HG03025 (cell line): ENCODE data around the gene BTBD9.
"Not testable (repeated sequence)": the region's sequence is repeated elsewhere in the genome, so short reads cannot be mapped to it uniquely, and the experiment has no call there.

Experiments
- ATAC-seq: cut with Tn5 transposase; IDR thresholded peaks from one replicate; pipeline ENCODE4 v1.9.1; 2021; ENCODE audit warnings: mild to moderate bottlenecking, moderate library complexity; ENCODE audit not compliant: unreplicated experiment, low FRiP score

The BTBD9 gene

DNA sequence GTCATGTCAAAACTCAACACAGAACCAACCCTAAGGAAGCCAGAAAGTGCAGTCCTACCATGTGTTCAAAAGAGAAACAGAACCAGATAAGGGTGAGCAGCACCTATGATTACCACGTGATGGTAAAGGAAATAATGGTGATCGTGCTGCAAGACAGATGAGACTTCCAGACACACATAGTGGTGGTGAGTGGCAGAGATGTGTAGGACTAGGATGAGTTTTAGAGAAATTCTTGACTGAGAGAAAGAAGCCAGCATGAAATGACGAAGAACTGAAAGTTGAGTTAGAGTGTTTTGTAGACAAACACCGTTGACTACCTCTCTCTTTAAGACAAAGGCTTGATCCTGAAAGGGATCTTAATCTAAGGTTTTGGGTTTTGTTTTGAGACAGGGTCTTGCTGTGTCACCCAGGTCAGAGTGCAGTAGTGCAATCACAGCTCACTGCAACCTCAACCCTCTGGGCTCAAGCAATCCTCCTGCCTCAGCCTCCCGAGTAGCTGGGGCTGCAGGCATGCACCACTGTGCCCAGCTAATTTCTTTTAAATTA lies 10.6 kb upstream of the BTBD9 start:
- no peak for ATAC-seq

DNA sequence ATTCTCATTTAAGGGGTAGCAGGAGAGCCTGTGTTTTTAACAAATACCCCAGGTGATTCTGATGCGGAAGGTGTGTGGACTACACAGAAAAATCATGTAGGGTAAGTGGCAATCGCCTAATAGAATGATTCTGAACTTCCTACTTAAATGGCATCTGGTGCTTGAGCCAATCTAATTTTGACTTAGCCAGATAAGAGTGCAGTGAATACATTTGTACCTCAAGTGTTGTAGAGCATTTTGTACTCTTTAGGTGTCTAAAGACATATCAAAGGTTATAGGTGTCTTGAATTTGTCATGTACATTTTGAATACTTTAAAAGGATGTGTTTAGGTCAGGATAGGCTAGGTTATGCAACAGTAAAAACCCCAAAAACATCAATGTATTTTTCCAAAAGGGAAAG lies 10.0 kb upstream of the BTBD9 start:
- no peak for ATAC-seq

DNA sequence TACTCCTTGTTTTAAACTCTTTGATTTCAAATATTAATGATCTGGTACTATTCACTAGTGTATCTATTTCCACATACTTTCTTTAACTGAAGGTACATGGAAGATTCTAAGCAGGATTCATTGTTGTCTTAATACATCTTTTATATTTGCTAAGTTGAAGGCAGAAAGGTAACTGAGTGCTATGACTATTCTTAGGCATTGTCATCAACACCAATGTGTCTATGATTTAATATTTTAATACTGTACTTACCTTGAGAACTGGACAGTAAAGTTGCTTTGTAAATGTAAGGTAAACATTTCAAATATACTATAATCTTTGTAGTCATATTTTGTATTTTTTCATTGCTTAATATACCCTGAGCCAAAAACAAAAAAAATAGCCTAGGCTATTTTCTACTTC lies 8.9 kb upstream of the BTBD9 start:
- ATAC-seq: no peak

DNA sequence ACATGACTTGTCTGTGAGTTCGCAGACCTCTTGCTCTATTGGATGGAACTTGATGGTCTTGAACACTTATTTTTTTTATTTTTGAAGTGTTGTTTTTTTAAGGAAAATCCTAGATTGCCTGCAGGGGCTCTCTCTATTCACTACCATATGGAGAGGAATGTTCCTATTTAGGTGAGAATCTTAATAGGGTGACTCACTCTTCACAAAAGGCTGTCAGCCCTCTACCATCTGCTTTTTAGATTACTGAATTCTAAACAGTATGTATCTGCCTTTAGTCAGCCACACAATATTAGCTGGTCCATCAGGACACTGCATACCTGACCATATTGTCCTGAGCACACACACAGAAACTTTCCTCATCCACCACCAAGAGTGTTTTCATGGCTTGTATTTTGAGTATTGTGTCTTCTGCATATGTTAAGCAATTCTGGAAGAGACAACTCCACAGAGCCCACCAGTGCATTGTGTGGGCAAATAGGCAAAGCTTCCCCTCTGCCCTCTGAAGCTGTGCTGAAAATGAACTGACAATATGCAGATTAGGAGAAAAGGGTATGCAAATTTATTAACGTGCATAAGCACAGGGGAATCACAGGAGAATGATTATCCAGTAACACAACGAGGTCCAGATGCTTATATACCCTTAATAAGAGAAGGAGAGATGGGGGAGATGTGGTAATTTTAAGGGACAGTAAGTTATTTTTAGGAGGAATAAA lies 6.6 kb upstream of the BTBD9 start:
- no peak for ATAC-seq

DNA sequence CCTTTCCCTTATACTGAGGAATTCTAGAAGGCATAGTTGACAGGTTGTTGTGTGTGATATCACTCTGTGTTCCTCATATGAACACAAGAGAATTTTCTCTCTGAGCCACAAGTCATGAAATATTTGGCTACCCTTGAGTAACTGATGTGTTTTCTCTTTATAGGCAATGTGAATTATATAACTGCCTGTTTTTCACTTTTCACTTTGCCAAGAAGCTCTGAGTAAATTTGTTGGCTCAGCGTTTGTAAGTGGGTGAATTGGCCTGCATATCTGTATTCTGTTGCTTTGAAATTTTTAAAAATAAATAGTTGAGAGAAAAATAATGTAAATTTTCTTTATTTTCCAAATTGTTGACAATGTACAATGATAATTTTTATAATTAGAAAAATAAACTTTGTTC lies 5.2 kb upstream of the BTBD9 start:
- no peak for ATAC-seq

DNA sequence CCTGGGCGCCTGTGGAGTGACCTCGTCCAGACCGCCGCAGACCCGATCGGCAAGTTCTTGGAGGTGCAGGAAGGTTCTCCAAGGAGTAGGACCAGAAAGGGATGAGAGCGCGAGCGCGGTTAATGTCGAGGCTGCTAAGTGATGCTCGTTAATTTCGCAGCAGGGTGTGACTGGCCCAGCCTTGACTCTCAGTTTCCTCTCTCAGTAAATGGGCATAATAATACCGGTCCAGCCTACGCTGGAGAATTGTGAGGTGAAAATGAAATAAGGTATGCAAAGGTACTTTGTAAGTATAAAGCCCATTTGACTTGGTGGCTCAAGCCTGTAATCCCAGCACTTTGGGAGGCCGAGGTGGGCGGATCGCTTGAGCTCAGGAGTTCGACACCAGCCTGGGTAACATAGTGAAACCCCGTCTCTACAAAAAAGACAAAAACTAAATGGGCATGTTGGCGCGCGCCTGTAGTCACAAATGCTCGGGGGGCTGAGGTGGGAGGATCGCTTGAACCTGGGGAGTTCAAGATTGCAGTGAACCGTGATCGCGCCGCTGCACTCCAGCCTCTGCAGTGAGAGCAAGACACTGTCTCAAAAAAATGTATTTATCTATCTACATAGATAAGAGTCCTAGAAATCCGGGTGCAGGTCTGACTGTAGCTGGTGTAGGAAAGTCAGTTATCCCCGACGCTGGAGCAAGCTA lies 634 bp upstream of the BTBD9 start:
- ATAC-seq: no peak

DNA sequence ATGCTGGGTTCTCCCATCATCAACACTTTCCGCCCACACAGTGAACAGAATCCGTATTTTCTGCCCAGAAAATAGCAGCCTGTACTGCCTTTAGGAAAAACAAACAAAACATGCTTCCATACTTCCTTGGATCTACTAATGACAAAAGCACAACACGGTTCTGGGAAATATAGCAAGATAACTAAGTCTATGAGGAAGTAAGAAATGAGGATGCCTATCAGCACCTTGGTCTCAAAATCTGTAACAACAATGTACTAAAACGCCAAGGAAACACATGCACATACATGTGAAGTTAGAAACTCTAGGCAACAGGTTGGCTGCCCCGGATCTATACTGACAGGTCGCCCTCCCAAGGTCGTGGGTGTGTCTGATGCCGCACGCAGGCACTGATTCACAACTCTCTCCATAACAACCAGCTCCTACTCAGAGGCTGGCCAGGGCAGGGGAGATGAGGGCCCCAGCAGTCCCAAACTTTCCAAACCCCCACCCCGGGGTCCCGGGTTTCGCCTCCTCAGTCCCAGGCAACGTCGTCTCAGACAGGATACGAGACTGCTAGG lies 710 bp downstream of the BTBD9 start:
- ATAC-seq: peak; percentile 35

DNA sequence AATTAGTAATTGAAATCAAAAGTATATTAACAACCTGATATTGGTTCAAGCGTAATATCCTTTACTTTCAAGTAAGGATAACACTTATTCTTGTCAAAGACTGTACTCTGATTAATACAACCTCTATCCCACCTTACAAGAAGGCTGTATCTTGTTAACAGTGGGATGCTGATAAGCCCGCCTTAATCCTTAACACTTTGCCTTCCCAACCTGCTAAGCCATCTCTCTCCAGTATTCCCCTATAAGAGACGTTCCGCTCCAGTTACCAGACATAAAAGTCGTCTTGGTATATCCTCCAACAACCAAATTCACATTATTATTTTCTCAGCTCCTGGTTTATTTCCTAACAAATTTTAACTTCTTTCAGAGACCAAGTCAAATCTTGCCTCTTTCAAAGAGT lies 2.0 kb downstream of the BTBD9 start:
- no peak for ATAC-seq

DNA sequence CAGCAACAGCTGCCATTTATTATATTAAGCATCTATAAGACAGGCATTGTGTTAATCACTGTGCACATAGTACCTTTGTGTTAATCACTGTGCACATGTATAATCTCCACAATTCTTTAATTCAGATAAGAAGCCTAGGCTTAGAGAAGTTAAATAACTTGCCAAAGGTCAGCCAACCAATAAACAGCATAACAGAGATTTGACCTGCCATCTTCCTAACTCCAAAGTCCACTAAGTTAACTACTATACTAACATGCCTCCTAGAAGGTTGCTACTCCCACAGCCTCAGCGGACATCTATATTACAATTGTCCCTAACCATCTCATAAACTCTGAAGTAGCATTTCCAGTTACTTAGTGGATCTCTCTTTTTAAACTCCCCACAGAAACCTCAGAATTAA lies 3.7 kb downstream of the BTBD9 start:
- ATAC-seq: no peak

DNA sequence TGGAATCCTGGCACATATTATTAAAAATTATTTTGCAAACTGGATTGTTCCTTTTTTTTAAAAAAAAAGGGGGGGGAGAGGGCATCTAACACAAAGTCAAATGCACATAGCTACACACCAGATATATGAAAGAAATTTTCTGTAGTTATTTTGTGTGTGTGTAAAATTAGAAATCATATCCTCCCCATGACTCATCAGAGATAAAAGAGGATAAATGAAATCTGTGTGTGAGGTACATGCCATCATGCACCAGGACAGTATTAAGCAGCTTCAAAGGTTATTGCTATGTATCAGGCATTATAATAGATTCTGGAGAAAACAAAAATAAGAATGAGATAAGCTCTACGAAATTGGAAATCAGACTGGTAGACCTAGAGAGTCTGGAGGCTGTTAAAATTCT lies 5.2 kb downstream of the BTBD9 start:
- no peak for ATAC-seq

DNA sequence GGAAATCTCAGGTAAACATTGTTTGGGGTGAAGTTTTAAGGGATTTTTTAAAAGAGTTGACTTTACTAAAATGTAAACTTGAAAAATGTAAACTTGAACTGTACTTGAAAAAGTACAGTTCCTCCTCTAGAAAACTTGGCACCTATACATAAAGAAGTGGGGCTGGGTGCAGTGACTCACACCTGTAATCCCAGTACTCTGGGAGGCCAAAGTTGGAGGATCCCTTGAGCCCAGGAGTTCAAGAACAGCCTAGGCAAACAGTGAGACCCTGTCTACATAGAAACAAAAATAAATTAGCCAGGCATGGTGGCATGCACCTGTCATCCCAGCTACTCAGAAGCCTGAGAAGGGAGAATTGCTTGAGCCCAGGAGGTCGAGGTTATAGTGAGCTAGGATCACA lies 7.2 kb downstream of the BTBD9 start:
- no peak for ATAC-seq

DNA sequence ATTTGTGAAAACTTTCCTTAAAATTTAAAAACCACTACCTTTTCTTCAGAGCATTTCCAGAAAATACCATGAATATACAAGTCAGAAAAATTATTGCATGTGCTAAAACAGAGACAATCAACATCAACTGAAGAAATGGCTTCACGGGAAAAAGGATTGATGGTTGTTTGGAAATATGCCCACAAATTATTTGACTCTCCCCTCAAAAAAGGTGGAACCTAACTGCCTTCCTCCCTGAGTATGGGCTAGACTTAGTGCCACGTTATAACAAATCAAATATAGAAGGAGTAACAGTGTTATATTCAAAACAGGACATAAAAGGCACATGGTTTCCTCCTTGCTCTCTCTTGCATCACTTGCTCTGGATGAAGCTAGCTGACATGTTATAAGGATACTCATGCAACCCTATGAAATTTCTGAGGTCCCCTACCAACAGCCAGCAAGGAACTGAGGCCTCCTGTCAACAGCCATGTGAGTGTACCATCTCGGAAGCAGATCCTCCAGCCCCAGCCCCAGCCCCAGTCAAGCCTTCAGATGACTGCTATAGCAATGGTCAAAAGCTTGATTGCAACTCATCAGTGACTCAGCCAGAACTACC lies 8.4 kb downstream of the BTBD9 start:
- ATAC-seq: no peak

DNA sequence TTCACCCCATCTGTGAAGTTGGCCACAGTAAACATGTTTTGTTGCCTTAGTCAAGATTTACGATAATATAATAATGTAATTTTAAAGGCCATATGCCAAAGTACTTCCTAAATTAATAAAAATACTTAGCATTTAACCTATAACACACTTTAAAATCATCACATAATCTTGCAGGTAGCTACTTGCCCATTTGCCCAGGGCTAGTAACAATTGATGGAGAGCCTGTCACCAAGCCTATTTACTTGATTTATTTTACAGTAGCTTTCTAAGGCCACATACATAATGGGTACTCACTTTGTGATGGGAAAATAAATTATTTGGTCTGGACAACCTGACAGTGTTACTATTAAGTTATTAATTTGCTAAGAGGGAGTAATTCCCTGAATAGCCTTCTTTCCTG lies 14.5 kb downstream of the BTBD9 start:
- ATAC-seq: no peak

DNA sequence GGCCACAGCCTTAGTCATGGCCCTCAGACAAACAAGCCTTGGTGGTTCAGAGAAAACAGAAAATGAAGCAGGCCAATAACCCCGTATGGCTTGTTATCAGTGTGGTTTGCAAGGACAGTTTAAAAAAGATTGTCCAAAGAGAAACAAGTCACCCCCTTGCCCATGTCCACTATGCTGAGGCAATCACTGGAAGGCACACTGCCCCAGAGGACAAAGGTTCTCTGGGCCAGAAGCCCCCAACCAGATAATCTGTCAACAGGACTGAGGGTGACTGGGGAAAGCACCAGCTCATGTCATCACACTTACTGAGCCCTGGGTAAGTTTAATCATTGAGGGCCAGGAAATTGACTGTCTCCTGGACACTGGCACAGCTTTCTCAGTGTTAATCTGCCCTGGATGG lies 20.4 kb downstream of the BTBD9 start:
- ATAC-seq: not testable (repeated sequence)

DNA sequence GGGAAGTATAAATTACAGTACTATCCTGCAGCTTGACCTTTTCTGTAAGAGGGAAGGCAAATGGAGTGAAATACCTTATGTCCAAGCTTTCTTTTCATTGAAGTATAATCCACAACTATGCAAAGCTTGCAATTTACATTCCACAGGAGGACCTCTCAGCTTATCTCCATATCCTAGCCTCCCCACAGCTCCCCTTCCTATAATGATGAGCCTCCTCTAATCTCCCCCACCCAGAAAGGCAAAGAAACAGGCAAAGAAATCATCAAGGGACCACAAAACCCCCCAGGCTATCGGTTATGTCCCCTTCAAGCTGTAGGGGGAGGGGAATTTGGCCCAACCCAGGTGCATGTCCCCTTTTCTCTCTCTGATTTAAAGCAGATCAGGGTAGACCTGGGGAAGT lies 21.4 kb downstream of the BTBD9 start:
- not testable (repeated sequence) for ATAC-seq

DNA sequence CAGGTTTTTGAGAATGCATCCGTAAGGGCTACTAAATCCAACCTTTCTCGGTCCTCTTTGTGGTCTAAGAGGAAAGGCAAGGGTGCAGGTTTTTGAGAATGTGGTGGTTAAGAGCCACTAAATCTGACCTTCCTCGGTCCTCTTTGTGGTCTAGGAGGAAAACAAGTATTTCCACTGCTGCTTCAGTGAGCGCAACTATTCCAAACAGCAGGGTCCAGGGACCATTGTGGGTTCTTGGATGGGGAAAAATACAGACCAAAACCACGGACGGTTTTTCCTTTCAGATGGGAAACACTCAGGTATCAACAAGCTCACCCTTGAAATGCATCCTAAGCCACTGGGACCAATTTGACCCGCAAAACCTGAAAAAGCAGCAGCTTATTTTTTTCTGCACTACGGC lies 21.9 kb downstream of the BTBD9 start:
- no peak for ATAC-seq

DNA sequence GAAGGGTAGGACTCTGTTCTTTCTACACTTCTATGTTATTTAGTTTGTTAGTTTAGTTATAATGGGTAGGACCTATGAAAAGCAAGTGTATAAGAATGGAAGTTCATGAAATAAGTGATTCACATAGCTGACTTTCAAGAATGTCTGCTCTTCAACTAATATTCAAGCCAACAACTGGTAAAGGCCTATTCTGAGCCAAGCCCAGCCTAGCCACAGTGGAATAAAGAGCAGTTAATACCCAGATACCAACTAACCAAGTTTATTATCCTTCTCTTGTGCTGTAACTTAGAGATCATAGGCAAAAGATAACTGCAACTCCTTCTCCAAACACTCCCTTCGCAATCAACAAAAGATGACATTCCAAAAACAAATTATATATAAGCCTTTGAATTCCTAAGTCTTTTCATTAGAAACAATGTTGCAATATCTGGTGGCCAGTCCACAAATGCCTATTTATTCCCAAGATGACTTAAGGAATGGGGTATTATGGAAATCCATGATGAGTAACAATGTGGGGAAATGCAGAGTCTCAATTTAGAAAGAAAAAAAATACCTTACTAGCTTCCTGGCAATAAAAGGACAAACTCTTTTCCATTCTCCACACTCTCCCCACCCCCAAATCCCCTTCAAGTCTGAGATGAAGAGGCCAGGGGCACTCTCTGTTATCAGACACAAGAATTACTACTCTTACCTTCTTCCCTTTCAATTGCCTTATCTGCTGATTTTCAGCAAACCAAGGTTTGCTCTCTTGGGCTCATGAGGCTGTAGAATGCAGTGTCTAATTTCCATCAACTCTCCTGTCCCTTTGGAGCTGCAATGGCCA lies 27.4 kb downstream of the BTBD9 start:
- no peak for ATAC-seq

DNA sequence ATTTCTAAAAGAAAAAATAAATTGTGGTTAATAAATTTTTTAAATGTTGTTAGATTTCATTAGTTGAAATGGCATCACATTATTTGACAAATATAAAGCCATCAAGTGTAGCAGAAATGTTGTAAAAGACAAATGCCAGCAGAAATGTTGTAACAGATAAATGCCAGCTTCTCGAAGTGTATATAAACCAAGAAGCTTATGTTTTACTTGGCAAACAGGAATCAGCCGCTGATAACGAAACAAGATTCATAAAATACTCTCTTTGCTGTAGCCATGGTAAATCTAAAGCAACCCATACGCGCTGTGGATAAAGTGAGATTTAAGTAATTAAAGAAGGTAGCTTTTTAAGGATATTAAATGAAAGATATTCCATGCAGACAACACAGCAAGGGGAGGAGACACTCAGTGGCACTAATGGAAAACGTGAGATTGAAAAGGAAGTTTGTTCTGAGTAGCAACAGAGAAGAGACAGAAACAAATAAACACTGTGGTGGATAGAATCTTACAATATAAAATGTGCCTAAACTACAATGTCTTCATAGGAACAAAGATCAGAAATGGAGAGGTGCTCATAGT lies 29.6 kb downstream of the BTBD9 start:
- ATAC-seq: no peak

DNA sequence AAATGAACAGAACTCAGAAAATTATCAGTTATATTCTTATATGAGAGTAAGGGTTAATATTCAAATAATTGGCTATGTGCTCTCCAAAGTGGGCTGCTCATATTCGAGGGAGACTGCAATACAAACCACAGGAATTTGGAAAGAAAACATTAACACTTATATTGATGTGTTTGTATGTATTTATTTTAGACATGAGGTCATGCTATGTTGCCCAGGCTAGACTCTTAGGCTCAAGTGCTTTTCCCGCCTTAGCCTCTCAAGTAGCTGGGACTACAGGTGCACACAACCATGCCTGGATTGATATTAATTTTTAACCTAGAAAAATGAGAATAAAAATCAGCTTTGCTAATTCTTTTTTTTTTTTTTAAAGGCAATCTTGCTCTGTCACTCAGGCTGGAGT lies 35.0 kb downstream of the BTBD9 start:
- ATAC-seq: no peak

DNA sequence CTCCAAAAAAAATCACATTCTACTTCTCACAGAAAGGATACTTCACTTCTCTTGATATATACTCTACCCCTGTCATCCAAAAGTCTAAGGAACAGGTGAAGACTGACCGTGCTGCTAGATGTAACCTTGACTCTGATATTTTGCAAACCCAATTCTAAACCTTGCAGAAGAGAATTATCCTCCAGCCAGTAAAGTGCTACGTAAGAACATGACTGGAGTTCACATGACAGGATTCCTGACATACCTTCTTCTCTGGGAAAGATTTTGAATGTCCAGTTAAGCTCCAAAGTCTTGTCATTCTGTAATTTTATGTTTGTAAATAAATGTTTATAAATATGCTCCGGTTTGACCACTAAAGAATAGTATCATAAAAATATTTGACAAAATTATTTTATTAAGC lies 35.8 kb downstream of the BTBD9 start:
- ATAC-seq: no peak
